ENCODE measurements around the gene STX8.

GRCh38 chr17:9251273-9251672, 324.3 kb downstream of the STX8 start:
- TF ChIP-seq, protein P1, sequence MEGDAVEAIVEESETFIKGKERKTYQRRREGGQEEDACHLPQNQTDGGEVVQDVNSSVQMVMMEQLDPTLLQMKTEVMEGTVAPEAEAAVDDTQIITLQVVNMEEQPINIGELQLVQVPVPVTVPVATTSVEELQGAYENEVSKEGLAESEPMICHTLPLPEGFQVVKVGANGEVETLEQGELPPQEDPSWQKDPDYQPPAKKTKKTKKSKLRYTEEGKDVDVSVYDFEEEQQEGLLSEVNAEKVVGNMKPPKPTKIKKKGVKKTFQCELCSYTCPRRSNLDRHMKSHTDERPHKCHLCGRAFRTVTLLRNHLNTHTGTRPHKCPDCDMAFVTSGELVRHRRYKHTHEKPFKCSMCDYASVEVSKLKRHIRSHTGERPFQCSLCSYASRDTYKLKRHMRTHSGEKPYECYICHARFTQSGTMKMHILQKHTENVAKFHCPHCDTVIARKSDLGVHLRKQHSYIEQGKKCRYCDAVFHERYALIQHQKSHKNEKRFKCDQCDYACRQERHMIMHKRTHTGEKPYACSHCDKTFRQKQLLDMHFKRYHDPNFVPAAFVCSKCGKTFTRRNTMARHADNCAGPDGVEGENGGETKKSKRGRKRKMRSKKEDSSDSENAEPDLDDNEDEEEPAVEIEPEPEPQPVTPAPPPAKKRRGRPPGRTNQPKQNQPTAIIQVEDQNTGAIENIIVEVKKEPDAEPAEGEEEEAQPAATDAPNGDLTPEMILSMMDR (IDR thresholded peaks at IDR 0.05) = no peak
- TF ChIP-seq, protein P2, sequence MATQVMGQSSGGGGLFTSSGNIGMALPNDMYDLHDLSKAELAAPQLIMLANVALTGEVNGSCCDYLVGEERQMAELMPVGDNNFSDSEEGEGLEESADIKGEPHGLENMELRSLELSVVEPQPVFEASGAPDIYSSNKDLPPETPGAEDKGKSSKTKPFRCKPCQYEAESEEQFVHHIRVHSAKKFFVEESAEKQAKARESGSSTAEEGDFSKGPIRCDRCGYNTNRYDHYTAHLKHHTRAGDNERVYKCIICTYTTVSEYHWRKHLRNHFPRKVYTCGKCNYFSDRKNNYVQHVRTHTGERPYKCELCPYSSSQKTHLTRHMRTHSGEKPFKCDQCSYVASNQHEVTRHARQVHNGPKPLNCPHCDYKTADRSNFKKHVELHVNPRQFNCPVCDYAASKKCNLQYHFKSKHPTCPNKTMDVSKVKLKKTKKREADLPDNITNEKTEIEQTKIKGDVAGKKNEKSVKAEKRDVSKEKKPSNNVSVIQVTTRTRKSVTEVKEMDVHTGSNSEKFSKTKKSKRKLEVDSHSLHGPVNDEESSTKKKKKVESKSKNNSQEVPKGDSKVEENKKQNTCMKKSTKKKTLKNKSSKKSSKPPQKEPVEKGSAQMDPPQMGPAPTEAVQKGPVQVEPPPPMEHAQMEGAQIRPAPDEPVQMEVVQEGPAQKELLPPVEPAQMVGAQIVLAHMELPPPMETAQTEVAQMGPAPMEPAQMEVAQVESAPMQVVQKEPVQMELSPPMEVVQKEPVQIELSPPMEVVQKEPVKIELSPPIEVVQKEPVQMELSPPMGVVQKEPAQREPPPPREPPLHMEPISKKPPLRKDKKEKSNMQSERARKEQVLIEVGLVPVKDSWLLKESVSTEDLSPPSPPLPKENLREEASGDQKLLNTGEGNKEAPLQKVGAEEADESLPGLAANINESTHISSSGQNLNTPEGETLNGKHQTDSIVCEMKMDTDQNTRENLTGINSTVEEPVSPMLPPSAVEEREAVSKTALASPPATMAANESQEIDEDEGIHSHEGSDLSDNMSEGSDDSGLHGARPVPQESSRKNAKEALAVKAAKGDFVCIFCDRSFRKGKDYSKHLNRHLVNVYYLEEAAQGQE (IDR thresholded peaks at IDR 0.05; ENCODE audit: insufficient read depth in 1 of 2, low read depth in 2 of 2, low read length in 1 of 2) = no peak
- no peak for TF ChIP-seq POLR2AphosphoS5 (IDR thresholded peaks at IDR 0.05; ENCODE audit: low read depth, low read length)
